Measurements from ENCODE around the gene FIGLA.

DNA sequence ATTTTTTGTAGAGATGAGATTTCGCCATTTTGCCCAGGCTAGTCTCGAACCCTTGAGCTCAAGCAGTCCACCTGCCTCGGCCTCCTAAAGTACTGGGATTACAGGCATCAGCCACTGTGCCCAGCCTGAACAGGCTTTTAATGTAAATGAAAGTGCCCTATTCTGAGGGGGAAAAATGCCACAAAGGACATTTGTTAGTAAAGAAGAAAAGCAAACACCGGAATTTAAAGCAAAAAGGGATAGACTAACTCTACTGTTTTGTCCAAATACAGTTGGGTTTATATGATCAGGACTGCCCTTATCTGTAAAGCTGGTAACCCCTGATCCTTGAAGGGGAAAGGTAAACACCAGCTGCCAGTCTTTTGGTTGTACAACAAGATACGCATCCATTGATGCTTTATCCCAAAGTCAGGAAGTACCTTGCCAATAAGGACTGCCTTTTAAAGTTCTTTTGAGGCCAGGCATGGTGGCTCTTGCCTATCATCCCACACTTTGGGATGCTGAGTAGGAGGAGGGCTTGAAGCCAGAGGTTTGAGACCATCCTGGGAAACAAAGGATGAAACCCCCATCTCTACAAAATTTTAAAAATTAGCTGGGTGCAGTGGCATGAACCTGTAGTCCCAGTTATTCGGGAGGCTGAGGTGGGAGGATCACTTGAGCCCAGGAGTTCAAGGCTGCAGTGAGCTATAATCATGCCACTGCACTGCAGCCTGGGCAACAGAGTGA is 16.8 kb upstream of the FIGLA start:
- no peak for TF ChIP-seq POLR2A (IDR thresholded peaks at IDR 0.05; ENCODE audit: low read length)
- TF ChIP-seq GATA1 (IDR thresholded peaks at IDR 0.05; ENCODE audit: low read depth, low read length) = no peak

Data from erythroblast (primary cell).